Measurements from ENCODE around the gene ADAMTS13.
A peak's percentile ranks its signal among the peaks of the same experiment; 100 is the strongest.
"Not testable (repeated sequence)": the region's sequence is repeated elsewhere in the genome, so short reads cannot be mapped to it uniquely, and the experiment has no call there.

The ADAMTS13 gene

GRCh38 chr9:133421615-133422542, at the start of gene ADAMTS13:
Gene ADAMTS13, plus strand, starts transcription at chr9:133422367. Its CDS starts 77 bp downstream, at chr9:133422444.
- DNase-seq (ENCODE audit: low spot score) = no peak

- DNase-seq (ENCODE audit: low spot score) = no peak
Observed at GRCh38 chr9:133374612-133375115, 47.5 kb upstream of the ADAMTS13 start.

DNA sequence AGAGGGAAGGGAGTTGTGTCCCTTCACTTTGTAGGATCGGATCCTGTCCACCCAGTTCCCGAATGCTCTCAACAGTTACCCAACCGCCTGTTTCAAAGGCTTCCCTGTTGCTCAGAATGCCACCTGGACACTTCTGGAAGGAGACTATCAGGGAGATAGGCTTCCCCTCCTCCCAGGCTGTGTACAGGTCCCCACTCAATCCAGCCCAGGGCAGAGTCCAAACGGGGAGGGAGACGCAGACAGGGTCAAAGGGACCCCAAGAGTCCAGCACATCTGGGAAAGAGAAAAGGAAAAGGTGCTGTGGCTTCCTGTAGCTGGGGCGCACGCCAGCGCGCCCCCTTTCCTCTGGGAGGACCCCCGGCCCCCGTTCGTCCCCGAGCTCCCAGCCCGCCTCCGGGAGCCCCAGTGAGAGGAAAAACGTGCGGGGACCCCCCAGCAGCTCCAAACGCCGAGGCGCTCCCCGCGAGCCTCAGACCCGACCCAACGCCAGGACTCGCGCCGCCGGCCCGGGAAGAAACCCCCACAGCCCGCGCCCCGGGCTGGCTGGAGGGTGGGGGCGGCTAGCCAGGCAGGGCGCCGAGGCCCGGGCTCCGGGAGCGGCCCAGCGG, 46.9 kb upstream of the ADAMTS13 start:
- no peak for DNase-seq (ENCODE audit: low spot score)

- peak; percentile 98 for DNase-seq (ENCODE audit: low spot score)
Observed at GRCh38 chr9:133375724-133376654, 46.2 kb upstream of the ADAMTS13 start, which contains the start of the genes STKLD1 and SURF4. Gene STKLD1, plus strand, starts transcription at chr9:133376366. Its CDS starts 108 bp downstream, at chr9:133376474. Gene SURF4, minus strand, starts transcription at chr9:133376060. Its CDS starts 91 bp downstream, at chr9:133375969.

- not testable (repeated sequence) for DNase-seq (ENCODE audit: low spot score)
Observed at GRCh38 chr9:133377280-133377679, 44.9 kb upstream of the ADAMTS13 start.

DNA sequence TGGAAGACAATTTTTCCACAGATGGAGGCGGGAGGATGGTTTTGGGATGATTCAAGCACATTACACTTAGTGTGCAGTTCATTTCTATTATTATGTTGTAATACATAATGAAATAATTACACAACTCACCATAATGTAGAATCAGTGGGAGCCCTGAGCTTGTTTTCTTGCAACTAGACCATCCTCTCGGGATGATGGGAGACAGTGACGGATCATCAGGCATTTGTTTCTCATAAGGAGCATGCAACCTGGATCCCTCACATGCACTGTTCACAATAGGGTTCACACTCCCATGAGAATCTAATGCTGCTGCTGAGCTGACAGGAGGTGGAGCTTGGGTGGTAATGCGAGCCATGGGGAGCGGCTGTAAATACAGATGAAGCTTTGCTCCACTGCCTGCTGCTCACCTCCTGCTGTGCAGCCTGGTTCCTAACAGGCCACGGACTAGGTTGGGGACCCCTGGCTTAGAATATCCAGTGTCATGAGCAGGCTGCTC, 44.4 kb upstream of the ADAMTS13 start:
- DNase-seq (ENCODE audit: low spot score) = no peak

- no peak for DNase-seq (ENCODE audit: low spot score)
Observed at GRCh38 chr9:133378408-133378962, 43.7 kb upstream of the ADAMTS13 start.

DNA sequence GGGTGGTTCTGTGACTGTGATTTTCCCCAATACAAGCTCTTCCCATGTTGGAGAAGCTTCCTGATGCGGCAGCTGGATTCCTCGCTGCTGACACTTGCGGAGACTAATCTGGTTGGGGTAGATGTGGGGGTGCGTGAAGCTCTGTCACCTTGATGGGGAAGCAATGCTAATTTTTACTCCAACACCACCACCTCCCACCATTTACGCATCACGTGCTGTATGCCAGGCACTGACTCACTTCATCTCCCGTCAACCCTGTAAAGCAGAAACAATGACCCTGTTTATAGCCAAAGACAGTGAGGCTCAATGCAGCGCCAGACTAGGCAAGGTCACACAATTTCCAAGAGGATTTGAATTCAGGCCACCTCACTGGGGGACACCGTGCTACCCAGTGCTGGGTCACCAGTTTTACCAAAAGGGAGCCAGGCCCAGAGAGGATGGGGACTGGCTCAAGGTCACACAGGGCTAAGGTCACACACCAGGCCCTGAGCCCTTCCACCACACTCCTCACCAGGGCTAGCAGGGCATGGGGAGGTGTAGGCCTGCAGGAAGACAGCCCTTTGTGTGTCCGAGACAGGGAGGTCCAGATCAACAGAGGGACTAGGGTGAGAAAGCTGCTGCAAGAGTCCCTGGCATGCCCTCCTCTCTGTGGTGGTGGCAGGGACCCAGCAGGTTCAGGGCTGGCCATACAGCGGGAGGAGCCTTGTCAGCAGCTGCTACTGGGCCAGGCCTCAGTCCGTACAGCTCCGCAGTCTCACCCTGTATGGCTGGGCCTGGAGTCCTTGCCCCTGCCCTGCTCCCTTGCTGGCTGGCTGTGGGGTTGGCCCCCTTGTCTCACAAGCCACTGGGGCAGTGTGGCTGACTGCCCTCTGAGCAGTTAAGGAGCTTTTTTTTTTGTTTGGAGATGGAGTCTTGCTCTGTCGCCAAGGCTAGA, 42.7 kb upstream of the ADAMTS13 start:
- DNase-seq (ENCODE audit: low spot score) = no peak

DNA sequence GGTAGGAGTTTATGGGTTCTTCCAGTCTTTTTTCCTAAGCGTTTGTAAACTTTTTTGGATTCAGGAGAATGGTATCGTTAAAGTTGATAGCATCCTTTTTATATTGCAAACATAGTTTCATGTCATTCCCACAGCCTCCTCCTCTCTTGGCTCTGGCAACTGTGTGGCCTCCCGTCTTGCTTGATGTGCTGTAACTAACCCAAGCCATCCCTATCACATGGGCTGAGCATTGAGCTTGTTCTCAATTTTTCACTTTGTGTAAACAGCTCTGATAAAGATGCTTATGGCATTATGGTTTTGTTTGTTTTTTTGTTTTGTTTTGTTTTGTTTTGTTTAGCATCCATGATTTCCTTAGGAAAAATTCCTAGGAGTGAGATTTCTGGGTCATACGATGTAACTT, 41.4 kb upstream of the ADAMTS13 start:
- no peak for DNase-seq (ENCODE audit: low spot score)

- DNase-seq (ENCODE audit: low spot score) = no peak
Observed at GRCh38 chr9:133382507-133383141, 39.5 kb upstream of the ADAMTS13 start.

DNA sequence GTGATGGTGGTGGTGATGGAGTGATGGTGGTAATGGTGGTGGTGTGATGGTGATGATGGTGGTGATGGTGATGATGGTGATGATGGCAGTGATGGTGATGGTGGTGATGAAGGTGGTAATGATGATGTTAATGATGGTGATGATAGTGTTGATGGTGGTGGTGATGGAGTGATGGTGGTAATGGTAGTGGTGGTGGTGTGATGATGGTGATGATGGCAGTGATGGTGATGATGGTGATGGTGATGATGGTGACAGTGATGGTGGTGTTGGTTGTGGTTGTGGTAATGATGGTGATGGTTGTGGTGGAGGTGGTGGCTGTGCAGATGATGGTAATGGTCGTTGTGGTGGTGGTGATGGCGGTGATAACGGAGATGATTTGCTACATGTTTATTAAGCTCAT, 38.7 kb upstream of the ADAMTS13 start:
- DNase-seq (ENCODE audit: low spot score) = no peak

- DNase-seq (ENCODE audit: low spot score) = no peak
Observed at GRCh38 chr9:133384736-133385321, 37.3 kb upstream of the ADAMTS13 start.

DNA sequence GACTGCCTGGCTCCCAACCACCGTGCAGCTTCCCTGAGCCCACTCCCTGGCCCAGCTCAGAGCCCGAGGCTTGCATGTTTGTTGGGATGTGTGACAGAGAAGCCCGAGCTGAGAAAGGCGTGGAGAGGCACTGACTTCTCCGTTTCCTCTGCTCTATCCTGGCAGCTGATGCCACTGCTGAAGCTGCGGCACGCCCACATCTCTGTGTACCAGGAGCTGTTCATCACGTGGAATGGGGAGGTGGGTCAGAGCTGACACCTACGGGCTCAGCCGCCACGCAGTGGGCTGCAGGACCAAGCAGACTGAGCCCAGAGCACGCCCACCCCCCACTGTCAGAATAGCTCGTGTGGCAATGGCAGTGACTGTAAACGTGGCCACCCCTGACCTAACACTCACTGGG, 36.7 kb upstream of the ADAMTS13 start:
- no peak for DNase-seq (ENCODE audit: low spot score)

DNA sequence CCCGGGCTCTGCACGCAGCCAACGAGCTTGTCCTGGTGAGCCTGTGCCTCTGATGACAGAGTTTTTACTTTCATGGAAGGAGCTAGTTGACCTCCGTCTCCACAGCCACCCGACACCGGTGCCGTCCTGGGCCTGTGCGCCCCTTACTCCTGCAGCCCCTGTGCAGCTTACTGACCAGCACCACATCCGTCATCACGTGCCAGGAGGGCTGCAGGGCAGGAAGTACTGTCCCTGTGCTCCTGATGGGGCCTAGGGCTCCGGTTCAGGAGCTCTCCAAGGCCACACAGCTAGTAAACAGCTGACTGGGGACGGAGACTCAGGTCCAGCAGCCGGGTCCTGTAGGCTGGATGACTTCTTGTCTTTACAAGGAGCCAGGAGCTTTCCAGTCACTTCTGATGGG, 35.8 kb upstream of the ADAMTS13 start:
- no peak for DNase-seq (ENCODE audit: low spot score)

DNA sequence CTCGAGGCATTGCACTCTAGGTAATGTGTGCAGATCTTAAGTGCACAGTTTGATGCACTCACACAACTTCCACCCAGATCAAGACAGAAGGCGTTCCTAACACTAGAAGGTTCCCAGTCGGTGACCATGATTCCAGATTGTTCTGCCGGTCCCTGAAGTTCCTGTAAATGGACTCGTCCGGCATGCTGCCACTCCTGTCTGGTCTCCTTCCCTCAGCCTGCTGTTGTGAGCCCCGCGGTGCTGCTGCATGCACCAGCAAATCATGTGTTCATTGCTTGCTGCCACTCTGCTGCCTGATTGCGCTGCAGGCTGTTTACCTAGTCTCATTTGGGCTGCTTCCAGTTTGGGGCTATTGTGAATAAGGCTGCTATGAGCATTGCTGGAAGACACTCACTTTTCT, 34.5 kb upstream of the ADAMTS13 start:
- no peak for DNase-seq (ENCODE audit: low spot score)

DNA sequence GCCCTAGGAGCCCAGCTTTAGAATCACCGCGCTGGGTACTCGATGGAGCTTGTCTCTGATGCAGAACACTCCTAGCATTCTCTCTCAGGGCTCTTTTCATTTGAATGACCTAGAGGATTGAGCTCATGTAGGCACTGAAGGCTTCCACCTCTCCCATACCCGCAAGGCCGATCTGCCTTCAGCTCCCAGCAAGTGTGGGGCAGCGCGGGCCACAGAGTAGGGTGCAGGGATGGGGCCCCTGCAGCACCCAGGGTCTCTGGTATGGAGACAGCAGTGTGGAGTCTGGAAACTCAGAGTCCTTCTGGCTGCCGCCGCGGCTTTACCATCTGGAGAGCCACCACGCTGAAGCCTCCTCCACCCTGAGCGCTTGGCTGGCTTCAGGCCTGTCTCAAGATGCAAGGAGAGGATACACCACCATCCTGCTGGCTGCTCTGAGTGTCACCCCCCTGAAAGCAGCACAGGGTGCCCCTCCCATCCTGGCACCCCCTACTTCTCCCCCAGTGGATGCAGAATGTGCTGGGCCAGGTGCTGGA, 33.1 kb upstream of the ADAMTS13 start:
- DNase-seq (ENCODE audit: low spot score) = no peak

- no peak for DNase-seq (ENCODE audit: low spot score)
Observed at GRCh38 chr9:133389562-133389961, 32.6 kb upstream of the ADAMTS13 start.

DNA sequence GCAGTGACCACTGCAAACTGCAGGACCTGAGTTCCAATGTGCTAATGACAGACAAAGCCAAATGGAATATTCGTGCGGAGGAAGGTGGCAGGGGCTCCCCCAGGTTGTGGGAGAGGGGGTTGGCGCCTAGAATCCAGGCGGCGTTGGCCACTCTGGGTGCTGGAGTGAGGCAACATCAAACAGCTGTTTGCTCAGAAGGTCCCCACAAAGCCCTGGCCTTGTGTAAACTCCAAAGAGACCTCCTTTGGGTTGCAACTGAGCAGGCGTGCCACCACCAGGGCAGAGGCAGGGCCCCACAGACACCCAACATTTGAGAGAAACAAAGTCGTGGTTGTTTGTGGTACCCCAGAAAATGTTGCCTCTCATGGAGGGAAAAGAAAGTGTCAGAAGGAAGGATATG, 31.5 kb upstream of the ADAMTS13 start:
- DNase-seq (ENCODE audit: low spot score) = no peak

GRCh38 chr9:133391449-133391848, 30.7 kb upstream of the ADAMTS13 start:
- DNase-seq (ENCODE audit: low spot score) = not testable (repeated sequence)

Data from left forelimb (tissue), 1 donor.